ENCODE results near the gene UPF2.

Gene UPF2

GRCh38 chr10:11951695-11952094 is 90.9 kb downstream of the UPF2 start:
- no peak for TF ChIP-seq ZNF565 (CRISPR knock-in tag; conservative IDR thresholded peaks at IDR 0.05; ENCODE audit: low read depth)

GRCh38 chr10:11950325-11951018 is 92.1 kb downstream of the UPF2 start:
- no peak for ATAC-seq
- TF ChIP-seq ZFP30 (CRISPR knock-in tag; IDR thresholded peaks at IDR 0.05) (no peak), PPARA (CRISPR knock-in tag; IDR thresholded peaks at IDR 0.05; ENCODE audit: borderline replicate concordance) (no peak), ZNF565 (CRISPR knock-in tag; conservative IDR thresholded peaks at IDR 0.05; ENCODE audit: low read depth) (no peak), TSHZ2 (CRISPR knock-in tag; IDR thresholded peaks at IDR 0.05) (no peak), ZNF70 (CRISPR knock-in tag; IDR thresholded peaks at IDR 0.05) (no peak), GLIS3 (CRISPR knock-in tag; IDR thresholded peaks at IDR 0.05) (no peak), ESRRG (CRISPR knock-in tag; IDR thresholded peaks at IDR 0.05) (no peak), RARB (CRISPR knock-in tag; IDR thresholded peaks at IDR 0.05) (no peak), BACH2 (CRISPR knock-in tag; IDR thresholded peaks at IDR 0.05; ENCODE audit: borderline replicate concordance) (no peak), OSR1 (CRISPR knock-in tag; IDR thresholded peaks at IDR 0.05) (no peak), SNAI2 (CRISPR knock-in tag; IDR thresholded peaks at IDR 0.05) (no peak), TOX (CRISPR knock-in tag; IDR thresholded peaks at IDR 0.05; ENCODE audit: borderline replicate concordance) (no peak), ZC3H10 (CRISPR knock-in tag; IDR thresholded peaks at IDR 0.05) (no peak)
- TF ChIP-seq, protein P1, sequence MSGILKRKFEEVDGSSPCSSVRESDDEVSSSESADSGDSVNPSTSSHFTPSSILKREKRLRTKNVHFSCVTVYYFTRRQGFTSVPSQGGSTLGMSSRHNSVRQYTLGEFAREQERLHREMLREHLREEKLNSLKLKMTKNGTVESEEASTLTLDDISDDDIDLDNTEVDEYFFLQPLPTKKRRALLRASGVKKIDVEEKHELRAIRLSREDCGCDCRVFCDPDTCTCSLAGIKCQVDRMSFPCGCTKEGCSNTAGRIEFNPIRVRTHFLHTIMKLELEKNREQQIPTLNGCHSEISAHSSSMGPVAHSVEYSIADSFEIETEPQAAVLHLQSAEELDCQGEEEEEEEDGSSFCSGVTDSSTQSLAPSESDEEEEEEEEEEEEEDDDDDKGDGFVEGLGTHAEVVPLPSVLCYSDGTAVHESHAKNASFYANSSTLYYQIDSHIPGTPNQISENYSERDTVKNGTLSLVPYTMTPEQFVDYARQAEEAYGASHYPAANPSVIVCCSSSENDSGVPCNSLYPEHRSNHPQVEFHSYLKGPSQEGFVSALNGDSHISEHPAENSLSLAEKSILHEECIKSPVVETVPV (CRISPR knock-in tag; IDR thresholded peaks at IDR 0.05) = no peak
- TF ChIP-seq, protein P2, sequence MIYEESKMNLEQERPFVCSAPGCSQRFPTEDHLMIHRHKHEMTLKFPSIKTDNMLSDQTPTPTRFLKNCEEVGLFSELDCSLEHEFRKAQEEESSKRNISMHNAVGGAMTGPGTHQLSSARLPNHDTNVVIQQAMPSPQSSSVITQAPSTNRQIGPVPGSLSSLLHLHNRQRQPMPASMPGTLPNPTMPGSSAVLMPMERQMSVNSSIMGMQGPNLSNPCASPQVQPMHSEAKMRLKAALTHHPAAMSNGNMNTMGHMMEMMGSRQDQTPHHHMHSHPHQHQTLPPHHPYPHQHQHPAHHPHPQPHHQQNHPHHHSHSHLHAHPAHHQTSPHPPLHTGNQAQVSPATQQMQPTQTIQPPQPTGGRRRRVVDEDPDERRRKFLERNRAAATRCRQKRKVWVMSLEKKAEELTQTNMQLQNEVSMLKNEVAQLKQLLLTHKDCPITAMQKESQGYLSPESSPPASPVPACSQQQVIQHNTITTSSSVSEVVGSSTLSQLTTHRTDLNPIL (CRISPR knock-in tag; IDR thresholded peaks at IDR 0.05; ENCODE audit: low read depth) = no peak
- TF ChIP-seq, protein P3, sequence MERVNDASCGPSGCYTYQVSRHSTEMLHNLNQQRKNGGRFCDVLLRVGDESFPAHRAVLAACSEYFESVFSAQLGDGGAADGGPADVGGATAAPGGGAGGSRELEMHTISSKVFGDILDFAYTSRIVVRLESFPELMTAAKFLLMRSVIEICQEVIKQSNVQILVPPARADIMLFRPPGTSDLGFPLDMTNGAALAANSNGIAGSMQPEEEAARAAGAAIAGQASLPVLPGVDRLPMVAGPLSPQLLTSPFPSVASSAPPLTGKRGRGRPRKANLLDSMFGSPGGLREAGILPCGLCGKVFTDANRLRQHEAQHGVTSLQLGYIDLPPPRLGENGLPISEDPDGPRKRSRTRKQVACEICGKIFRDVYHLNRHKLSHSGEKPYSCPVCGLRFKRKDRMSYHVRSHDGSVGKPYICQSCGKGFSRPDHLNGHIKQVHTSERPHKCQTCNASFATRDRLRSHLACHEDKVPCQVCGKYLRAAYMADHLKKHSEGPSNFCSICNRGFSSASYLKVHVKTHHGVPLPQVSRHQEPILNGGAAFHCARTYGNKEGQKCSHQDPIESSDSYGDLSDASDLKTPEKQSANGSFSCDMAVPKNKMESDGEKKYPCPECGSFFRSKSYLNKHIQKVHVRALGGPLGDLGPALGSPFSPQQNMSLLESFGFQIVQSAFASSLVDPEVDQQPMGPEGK (CRISPR knock-in tag; IDR thresholded peaks at IDR 0.05; ENCODE audit: borderline replicate concordance) = no peak

More at GRCh38 chr10:11951695-11952094, 90.9 kb downstream of the UPF2 start:
- no peak for ATAC-seq

- TF ChIP-seq CSDC2 (CRISPR knock-in tag; IDR thresholded peaks at IDR 0.05) = no peak
- no peak for TF ChIP-seq TOX (CRISPR knock-in tag; IDR thresholded peaks at IDR 0.05; ENCODE audit: borderline replicate concordance)
- no peak for TF ChIP-seq GLIS3 (CRISPR knock-in tag; IDR thresholded peaks at IDR 0.05)
- TF ChIP-seq TSHZ2 (CRISPR knock-in tag; IDR thresholded peaks at IDR 0.05) = no peak
- TF ChIP-seq TCF4 (CRISPR knock-in tag; IDR thresholded peaks at IDR 0.05; ENCODE audit: borderline replicate concordance) = no peak
- no peak for TF ChIP-seq PPARA (CRISPR knock-in tag; IDR thresholded peaks at IDR 0.05; ENCODE audit: borderline replicate concordance)
- TF ChIP-seq ARNTL (CRISPR knock-in tag; IDR thresholded peaks at IDR 0.05; ENCODE audit: borderline replicate concordance, low read depth) = no peak
- no peak for TF ChIP-seq SNAI2 (CRISPR knock-in tag; IDR thresholded peaks at IDR 0.05)
- no peak for TF ChIP-seq ESRRG (CRISPR knock-in tag; IDR thresholded peaks at IDR 0.05)
- TF ChIP-seq, protein P2 (CRISPR knock-in tag; IDR thresholded peaks at IDR 0.05; ENCODE audit: low read depth) = no peak
- no peak for ATAC-seq
Observed at GRCh38 chr10:11949152-11949551, 93.5 kb downstream of the UPF2 start.
